ENCODE results near the gene CCL3.
"Not testable (repeated sequence)": the region's sequence is repeated elsewhere in the genome, so short reads cannot be mapped to it uniquely, and the experiment has no call there.

- not testable (repeated sequence) for TF ChIP-seq MAX (IDR thresholded peaks at IDR 0.05); REST (IDR thresholded peaks at IDR 0.05); CTCF (IDR thresholded peaks at IDR 0.05; ENCODE audit: low read depth, low read length, missing input control); ZBTB33 (IDR thresholded peaks at IDR 0.05); HNF4A (conservative IDR thresholded peaks at IDR 0.05); ATF3 (IDR thresholded peaks at IDR 0.05); NR2F2 (IDR thresholded peaks at IDR 0.05); TAF1 (conservative IDR thresholded peaks at IDR 0.05); GABPA (IDR thresholded peaks at IDR 0.05 in 1 of 2, conservative IDR thresholded peaks at IDR 0.05 in 1 of 2); FOXA1 (IDR thresholded peaks at IDR 0.05); YY1 (IDR thresholded peaks at IDR 0.05); EGR1 (IDR thresholded peaks at IDR 0.05; ENCODE audit: low read depth in 2 of 2)
These were observed 14.3 kb upstream of the CCL3 start for GRCh38 chr17:36104246-36104645.

Data from liver (tissue), 3 donors.